Stimulated activated CD4-positive, alpha-beta T cell treated with anti-CD3 and anti-CD28 coated beads, TNF-alpha, amount 100 ng/mL, for 24 hours (primary cell): ENCODE measurements around the gene NAAA.
"Not testable (repeated sequence)": the region's sequence is repeated elsewhere in the genome, so short reads cannot be mapped to it uniquely, and the experiment has no call there.

Experiments
- DNase-seq, 3 experiments: peaks; one replicate each; pipeline ENCODE4 v3.0.0-alpha.2; 2020; ENCODE audit warnings: low read depth in 3 of 3

Gene NAAA

GRCh38 chr4:75940692-75941253, at the start of gene NAAA:
NAAA (minus strand) TSS chr4:75941013; CDS start chr4:75940949, 64 bp downstream.
- DNase-seq: peak; percentile 61 to 82 (median 69)

GRCh38 chr4:75989846-75990528, 49.2 kb upstream of the NAAA start:
- no peak for DNase-seq

GRCh38 chr4:75985116-75985515, 44.3 kb upstream of the NAAA start:
- no peak for DNase-seq

GRCh38 chr4:75980576-75980975, 39.8 kb upstream of the NAAA start:
- no peak for DNase-seq

DNA sequence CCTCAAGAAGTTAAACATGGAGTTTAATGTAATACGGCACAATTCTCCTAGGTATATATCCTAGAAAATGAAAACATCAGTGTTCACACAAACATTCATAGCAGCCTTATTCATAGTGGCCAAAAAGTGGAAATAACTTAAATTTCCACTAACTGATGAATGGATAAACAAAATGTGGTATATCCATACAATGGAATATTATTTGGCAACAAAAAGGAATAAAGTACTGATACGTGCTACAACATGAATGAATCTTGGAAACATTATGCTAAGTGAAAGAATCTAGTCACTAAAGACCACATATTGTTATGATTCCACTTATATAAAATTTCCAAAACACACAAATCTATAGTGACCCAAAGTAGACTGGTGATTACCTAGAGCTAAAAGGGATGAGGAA, 35.4 kb upstream of the NAAA start:
- DNase-seq: no peak

GRCh38 chr4:75973766-75974165, 33.0 kb upstream of the NAAA start:
- no peak for DNase-seq

DNA sequence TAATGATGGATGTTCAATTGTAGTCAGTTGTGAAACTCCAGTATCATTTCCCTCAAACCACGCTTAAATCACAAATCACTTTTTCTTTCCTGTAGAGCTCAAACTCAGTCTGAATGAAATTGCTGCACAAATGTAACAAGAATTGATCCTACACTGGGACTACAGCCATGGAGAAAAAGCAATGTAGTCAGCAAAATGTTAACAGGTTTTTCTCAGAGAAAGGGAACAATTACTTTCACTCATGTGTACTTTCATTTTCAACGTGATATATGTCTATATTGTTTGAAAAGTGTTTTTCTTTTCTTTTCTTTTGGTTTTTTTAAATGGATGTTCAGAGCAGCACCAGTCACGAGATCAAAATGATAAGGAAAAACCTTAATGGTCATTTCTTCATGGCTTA, 27.3 kb upstream of the NAAA start:
- no peak for DNase-seq

GRCh38 chr4:75963558-75963957, 22.7 kb upstream of the NAAA start:
- DNase-seq: no peak

- DNase-seq: not testable (repeated sequence)
Observed at GRCh38 chr4:75962072-75962471, 21.3 kb upstream of the NAAA start.

GRCh38 chr4:75958546-75958945, 17.7 kb upstream of the NAAA start:
- DNase-seq: not testable (repeated sequence)

- DNase-seq: not testable (repeated sequence)
Observed at GRCh38 chr4:75954811-75955210, 14.0 kb upstream of the NAAA start.

DNA sequence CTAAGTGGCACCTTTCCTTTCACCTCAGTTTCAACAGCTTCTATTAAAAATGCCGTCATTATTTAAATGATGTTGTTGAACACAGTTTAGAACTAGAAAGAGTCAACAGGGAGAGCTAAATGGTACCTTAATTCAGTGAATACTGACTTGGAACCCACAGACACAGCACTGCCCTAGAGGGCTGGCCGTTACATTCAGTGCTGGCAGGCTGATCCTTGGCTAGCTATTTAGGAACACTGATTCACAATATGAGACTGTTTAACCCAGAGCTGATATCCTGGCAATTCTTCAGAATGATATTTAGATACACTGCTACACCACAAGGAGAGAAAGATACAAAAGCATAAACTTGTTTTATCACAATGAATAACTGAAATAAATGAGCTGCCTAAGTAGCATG, 12.7 kb upstream of the NAAA start:
- no peak for DNase-seq

- DNase-seq: no peak
Observed at GRCh38 chr4:75950213-75950815, 9.5 kb upstream of the NAAA start.

GRCh38 chr4:75948822-75949444, 8.1 kb upstream of the NAAA start:
- DNase-seq: no peak

DNA sequence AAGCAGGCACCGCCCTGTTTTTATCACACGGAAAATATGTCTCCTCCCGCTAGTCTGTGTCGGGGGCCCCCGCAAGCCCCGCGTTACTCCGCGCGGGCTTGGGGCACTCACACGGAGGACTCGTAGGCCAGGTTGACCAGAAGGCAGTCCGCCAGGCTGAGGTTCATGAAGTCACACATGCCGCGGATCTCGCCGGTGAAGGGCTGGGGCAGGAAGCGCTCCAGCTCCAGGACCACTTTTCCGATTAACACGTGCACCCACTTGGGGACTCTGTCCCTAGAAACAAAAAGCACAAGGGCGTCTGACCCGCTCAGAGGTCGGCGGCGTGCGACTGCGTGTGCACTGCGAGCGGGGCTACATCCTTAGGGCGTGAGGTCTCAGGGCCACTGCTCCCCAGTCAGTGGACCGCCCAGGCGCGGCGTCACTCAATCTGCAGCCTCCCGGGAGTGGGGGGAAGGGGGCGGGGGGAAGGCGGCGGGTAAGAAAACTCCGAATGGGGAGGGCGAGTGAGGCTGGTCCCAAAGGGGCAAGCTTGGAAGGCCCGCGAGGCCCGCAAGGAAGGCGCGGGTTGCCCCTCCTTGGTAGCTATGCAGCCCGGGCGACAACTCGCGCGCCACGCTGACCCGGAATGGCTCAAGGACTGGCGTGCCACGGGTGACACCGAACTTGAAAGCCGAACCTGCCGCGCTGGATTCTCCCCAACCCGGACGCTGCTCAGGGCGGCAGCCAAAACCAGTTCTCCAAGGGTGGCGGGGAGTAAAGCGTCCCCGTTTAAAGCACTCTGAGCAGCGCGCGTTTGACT, 722 bp downstream of the NAAA start:
- peak; percentile 64 to 80 (median 65) for DNase-seq

DNA sequence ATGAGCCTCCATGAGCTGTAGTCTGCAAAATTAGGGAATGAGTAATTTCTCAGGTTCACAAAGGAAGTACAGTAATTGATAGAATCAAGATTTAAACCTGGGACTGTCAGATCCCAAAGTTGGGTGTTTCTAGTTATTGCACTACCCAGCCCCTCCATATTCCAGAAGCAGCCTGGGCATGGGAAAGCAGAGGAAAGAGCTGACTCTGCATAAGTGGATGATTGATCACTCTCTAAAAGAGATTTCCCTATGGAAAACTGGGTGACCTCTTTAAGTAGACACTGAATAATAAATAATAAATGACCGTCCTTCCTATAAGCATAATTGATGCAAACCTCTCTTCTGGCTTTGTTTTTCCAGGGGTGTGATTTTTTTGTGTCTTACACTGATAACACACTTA, 5.2 kb downstream of the NAAA start:
- no peak for DNase-seq

GRCh38 chr4:75930152-75930551, 10.7 kb downstream of the NAAA start:
- no peak for DNase-seq

GRCh38 chr4:75924916-75925315, 15.9 kb downstream of the NAAA start:
- DNase-seq: not testable (repeated sequence)

DNA sequence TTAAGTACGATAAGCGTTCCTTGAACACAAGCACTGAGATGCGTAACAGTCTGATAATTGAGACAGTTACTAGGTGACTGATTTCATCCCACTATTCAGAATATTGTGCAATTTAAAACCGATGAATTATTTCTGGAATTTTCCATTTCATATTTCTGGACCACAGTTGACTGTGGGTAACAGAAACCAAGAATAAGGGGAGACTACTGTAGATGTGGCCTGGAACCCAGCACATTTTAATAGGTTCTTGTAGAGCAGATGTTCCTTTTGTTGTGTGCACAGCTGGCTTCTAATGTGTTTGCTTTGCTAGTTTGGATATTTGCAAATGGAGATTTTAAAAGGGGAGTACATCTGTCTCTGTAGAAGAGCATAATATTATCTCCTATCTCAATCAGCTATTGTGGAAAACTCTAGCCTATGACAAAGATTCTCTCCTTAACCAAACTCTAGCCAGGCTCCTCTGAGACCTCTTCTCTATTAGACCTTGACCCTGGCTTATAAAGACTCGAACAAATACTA, 16.4 kb downstream of the NAAA start:
- no peak for DNase-seq

DNA sequence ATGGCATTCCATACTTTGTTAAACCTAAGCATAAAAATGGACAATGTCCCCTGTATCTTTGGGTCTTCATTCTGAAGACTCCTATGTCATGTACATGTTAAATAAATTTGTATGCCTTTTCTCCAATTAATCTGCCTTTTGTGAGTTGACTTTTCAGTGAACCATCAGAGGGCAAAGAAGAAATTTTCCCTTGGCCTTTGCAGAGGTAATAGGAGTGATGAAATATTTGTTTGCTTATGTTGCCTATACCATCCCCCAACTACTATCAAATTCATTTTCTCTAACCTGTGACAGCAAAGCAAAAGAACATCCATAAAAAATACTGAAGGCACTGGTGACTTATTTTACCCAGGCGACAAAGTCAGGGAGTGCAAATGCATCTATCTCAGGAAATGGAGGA, 18.2 kb downstream of the NAAA start:
- DNase-seq: no peak

GRCh38 chr4:75921910-75922309, 18.9 kb downstream of the NAAA start:
- DNase-seq: no peak

- DNase-seq: no peak
Observed at GRCh38 chr4:75920327-75920726, 20.5 kb downstream of the NAAA start.
